HEK293 (cell line): Measurements from ENCODE around the gene KCNAB1.
"Not testable (repeated sequence)": the region's sequence is repeated elsewhere in the genome, so short reads cannot be mapped to it uniquely, and the experiment has no call there.

Experiments
- GLI4 ChIP-seq: fragments of 450-650 bp; formaldehyde crosslinking; IDR thresholded peaks from 2 replicates; pipeline ENCODE4 v1.5.1; 2016; ENCODE audit warnings: missing biosample characterization, missing genetic modification characterization
- ZBTB6 ChIP-seq: fragments of 450-650 bp; formaldehyde crosslinking; IDR thresholded peaks from 2 replicates; pipeline ENCODE4 v1.5.1; 2017; ENCODE audit warnings: missing biosample characterization, missing genetic modification characterization

DNA sequence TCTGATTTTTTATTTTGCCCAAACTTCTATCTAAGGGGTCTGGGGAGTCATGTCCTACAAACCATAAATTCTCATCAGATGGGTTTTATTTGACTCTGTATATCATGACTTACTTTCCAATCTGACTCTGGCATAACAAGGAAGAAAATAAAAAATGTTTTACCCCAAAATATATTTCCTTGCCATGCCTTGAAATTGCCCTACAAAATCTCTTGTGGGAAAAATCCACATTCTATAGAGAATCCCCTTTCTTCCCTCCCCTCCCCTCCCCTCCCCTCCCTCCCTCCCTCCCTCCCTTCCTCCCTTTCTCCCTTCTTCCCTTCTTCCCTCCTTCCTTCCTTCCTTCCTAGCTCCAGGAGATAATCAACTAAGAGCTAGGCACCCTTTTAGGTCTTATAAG lies 110.8 kb downstream of the KCNAB1 start:
- TF ChIP-seq ZBTB6 (tag by site-specific recombination); GLI4: not testable (repeated sequence)
